Measurements from ENCODE around the gene NOL9. TPM values are rescaled to one million over a fixed set of nuclear protein-coding genes. Genes with fewer than 3 reads are reported as not detected.

NOL9 gene
- total RNA-seq, 3 donors from 2014 or later (not counting 1 experiment from before 2014, with no cell fraction given), result 40.7 to 53.3 (median 52.0) TPM

DNA sequence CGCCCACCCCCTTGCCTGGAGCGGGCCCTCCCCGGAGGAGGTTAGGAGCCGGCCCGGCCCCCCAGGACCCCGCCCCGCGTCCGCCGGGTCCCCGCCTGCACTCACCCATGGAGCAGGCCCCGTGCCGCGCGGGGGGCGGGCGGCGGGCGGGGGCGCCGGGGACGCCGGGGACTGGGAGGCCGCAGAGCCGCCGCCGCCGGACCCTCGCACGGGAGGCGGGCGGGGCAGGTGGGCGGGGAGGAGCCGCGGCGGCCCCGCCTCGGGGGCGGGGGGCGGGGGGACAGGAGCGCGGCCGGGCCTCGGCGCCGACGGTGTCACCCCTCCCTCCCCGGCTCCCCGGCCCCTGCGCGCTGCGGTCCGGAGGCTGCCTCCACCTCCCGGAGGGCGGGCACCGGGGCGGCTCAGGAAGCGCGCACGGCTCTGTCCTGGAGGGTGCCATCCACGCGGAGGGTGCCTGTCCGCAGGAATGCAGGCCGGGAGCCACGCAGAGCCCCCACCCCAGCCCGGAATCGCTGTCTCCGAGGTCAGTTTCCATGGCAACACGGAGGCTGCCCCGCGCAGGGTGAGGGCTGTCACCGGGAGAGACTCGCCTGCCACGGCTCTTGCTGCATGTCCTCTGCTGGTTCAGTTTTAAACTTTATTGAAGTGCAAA lies 57.0 kb downstream of the NOL9 start:
- TF ChIP-seq CTCF (IDR thresholded peaks at IDR 0.05), result no peak
- H3K36me3 Mint-ChIP-seq, result no peaks in the 10 kb centered on the region
- peaks cover 20% of the 10 kb centered on the region for H3K4me1 ChIP-seq (ENCODE audit: control insufficient read depth, insufficient read depth, low read length)
- no peak overlapping the region for H3K27ac Mint-ChIP-seq
- no peaks in the 10 kb centered on the region for H3K9me3 ChIP-seq (ENCODE audit: control insufficient read depth, insufficient read depth, low read length)
- ATAC-seq, result peak; percentile 60 to 82 (median 80)
- H3K27me3 Mint-ChIP-seq (ENCODE audit: low read depth in 2 of 2), result peaks cover 0 to 18% of the 10 kb centered on the region in 2 donors
- under 1% methylated on average over 74 of the region's 74 CpGs for WGBS (ENCODE audit: insufficient coverage)
- no peaks in the 10 kb centered on the region for H3K9me3 Mint-ChIP-seq
- peak overlapping the region; percentile 33 for H3K4me3 ChIP-seq (ENCODE audit: low read length)
- H3K27ac ChIP-seq (ENCODE audit: low read length), result no peak overlapping the region
- peak overlapping the region; percentile 81 for H3K4me3 Mint-ChIP-seq
- peak in 1 of 2 donors; percentile 75 for DNase-seq
- intact Hi-C loops (cut with micrococcal nuclease), result no loop called here
- peaks cover 9% of the 10 kb centered on the region for H3K27me3 ChIP-seq (ENCODE audit: control insufficient read depth, insufficient read depth, low read length)
- H3K36me3 ChIP-seq (ENCODE audit: control insufficient read depth, insufficient read depth, low read length), result no peaks in the 10 kb centered on the region
- peaks cover 7% of the 10 kb centered on the region in 2 donors for H3K4me1 Mint-ChIP-seq

- Histone ChIP-seq H3K27me3 (ENCODE audit: control insufficient read depth, insufficient read depth, low read length) (peaks cover 9% of the 10 kb centered on the region), H3K4me1 (ENCODE audit: control insufficient read depth, insufficient read depth, low read length) (peaks cover 20% of the 10 kb centered on the region), H3K9me3 (ENCODE audit: control insufficient read depth, insufficient read depth, low read length) (no peaks in the 10 kb centered on the region), H3K27ac (ENCODE audit: low read length) (no peak overlapping the region), H3K4me3 (ENCODE audit: low read length) (no peak overlapping the region), H3K36me3 (ENCODE audit: control insufficient read depth, insufficient read depth, low read length) (no peaks in the 10 kb centered on the region)
- H3K27ac Mint-ChIP-seq, result no peak overlapping the region
- DNase-seq (no peak), ATAC-seq (no peak)
- H3K4me1 Mint-ChIP-seq, result peaks cover 7 to 8% of the 10 kb centered on the region in 2 donors
- peaks cover 2 to 18% of the 10 kb centered on the region in 2 donors for H3K27me3 Mint-ChIP-seq (ENCODE audit: low read depth in 2 of 2)
- peak overlapping the region; percentile 56 for H3K4me3 Mint-ChIP-seq
- H3K36me3 Mint-ChIP-seq, result no peaks in the 10 kb centered on the region
- no peaks in the 10 kb centered on the region for H3K9me3 Mint-ChIP-seq
- intact Hi-C loops (cut with micrococcal nuclease), result no loop called here
- no peak for TF ChIP-seq CTCF (IDR thresholded peaks at IDR 0.05)
- WGBS (ENCODE audit: insufficient coverage), result 7% methylated on average over 21 of the region's 21 CpGs
These were observed 57.5 kb downstream of the NOL9 start for GRCh38 chr1:6496890-6497214.

- H3K36me3 Mint-ChIP-seq, result no peaks in the 10 kb centered on the region
- H3K4me1 ChIP-seq (ENCODE audit: control insufficient read depth, insufficient read depth, low read length), result peaks cover 21% of the 10 kb centered on the region
- H3K27me3 Mint-ChIP-seq (ENCODE audit: low read depth in 2 of 2), result peaks cover 7 to 22% of the 10 kb centered on the region in 2 donors
- H3K9me3 Mint-ChIP-seq, result no peaks in the 10 kb centered on the region
- H3K27ac ChIP-seq (ENCODE audit: low read length), result no peak overlapping the region
- no peaks in the 10 kb centered on the region for H3K36me3 ChIP-seq (ENCODE audit: control insufficient read depth, insufficient read depth, low read length)
- ATAC-seq (no peak), DNase-seq (no peak)
- intact Hi-C loops (cut with micrococcal nuclease), result no loop called here
- no peak for TF ChIP-seq CTCF (IDR thresholded peaks at IDR 0.05)
- H3K4me3 ChIP-seq (ENCODE audit: low read length), result no peak overlapping the region
- 50% methylated on average over 13 of the region's 13 CpGs for WGBS (ENCODE audit: insufficient coverage)
- peak overlapping the region; percentile 25 for H3K4me3 Mint-ChIP-seq
- H3K27ac Mint-ChIP-seq, result no peak overlapping the region
- no peaks in the 10 kb centered on the region for H3K9me3 ChIP-seq (ENCODE audit: control insufficient read depth, insufficient read depth, low read length)
- H3K4me1 Mint-ChIP-seq, result peaks cover 12 to 13% of the 10 kb centered on the region in 2 donors
- H3K27me3 ChIP-seq (ENCODE audit: control insufficient read depth, insufficient read depth, low read length), result peaks cover 9% of the 10 kb centered on the region
These were observed 58.0 kb downstream of the NOL9 start for GRCh38 chr1:6496365-6496721.

All from natural killer cell (primary cell).